Esophagus squamous epithelium (tissue), 4 donors: ENCODE results near the gene KRT35.

Experiments used
- POLR2A ChIP-seq, 4 donors: fragments of 450-650 bp; IDR thresholded peaks; one replicate each; pipeline ENCODE4 v1.6.1; 2017; ENCODE audit warnings: antibody characterized with exemption in 4 of 4, mild to moderate bottlenecking in 4 of 4, moderate library complexity in 3 of 4
- TF ChIP-seq, protein P1 (sequence below), 6 experiments: fragments of 450-650 bp in 4 of 6; fragments of 200-600 bp in 2 of 6; sonication (generic) in 2 of 6; IDR thresholded peaks; one replicate each; pipeline ENCODE4 v1.5.1; 2016 to 2019; ENCODE audit warnings: antibody characterized with exemption in 6 of 6, mild to moderate bottlenecking in 4 of 6, moderate library complexity in 4 of 6

DNA sequence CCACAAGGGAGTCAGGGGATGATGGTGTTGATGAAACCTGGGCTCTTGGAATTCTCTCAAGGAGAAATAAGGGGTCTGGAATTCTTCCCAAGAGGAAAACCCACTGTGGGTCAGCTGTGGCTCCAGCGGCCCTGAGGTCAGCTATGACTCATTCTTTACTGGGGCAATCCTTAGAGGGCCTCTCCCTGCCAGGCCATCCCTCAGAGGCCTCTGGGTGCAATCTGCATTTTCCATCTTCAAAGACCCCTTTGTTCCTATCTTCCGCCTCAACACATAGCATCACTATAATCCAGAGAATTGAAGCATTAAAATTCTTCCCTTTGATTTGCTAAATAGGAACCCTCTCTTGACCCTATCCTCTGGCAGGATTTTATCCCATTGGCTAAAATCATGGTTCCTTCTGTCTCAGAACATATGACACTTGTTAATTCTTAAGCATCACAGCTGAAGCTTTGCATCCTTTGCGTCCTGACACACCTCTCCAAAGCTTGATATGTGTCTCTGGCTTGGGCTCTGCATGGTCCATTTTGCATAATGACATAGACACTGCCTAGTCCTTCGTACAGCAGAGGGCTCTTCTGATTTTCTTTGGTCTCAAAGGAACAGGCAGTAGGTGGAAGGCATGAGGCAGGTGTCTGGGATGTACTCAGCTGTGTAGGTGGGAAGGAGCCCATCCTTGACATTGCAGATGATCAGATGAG is 52.2 kb downstream of the KRT35 start:
- TF ChIP-seq, protein P1, sequence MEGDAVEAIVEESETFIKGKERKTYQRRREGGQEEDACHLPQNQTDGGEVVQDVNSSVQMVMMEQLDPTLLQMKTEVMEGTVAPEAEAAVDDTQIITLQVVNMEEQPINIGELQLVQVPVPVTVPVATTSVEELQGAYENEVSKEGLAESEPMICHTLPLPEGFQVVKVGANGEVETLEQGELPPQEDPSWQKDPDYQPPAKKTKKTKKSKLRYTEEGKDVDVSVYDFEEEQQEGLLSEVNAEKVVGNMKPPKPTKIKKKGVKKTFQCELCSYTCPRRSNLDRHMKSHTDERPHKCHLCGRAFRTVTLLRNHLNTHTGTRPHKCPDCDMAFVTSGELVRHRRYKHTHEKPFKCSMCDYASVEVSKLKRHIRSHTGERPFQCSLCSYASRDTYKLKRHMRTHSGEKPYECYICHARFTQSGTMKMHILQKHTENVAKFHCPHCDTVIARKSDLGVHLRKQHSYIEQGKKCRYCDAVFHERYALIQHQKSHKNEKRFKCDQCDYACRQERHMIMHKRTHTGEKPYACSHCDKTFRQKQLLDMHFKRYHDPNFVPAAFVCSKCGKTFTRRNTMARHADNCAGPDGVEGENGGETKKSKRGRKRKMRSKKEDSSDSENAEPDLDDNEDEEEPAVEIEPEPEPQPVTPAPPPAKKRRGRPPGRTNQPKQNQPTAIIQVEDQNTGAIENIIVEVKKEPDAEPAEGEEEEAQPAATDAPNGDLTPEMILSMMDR (IDR thresholded peaks at IDR 0.05), result no peak
- TF ChIP-seq POLR2A (IDR thresholded peaks at IDR 0.05), result no peak
